Measurements from ENCODE around the gene ELP2.
"Not testable (repeated sequence)": the region's sequence is repeated elsewhere in the genome, so short reads cannot be mapped to it uniquely, and the experiment has no call there.

Gene ELP2

DNA sequence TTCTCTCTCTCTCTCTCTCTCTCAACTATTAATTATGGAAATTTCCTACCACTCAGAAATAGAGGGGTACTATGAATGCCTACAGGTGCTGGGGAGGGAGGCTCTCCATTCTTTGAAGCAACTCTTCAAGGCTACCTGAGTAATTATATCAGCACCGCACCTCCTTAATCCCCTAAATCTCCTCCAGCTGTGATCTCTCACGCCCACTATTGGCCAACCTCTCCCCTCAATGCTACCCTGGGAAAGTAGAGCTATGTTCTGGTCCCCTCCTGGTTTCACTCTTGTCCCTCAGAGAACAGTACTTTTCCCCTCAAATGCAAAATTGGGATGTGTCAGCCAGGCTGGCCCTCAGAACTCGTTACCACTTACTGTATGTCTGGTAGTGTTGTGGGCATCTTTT lies 59.2 kb downstream of the ELP2 start:
- no peak for DNase-seq (ENCODE audit: low read depth, low spot score)

- DNase-seq (ENCODE audit: low read depth, low spot score): no peak
These were observed 59.8 kb downstream of the ELP2 start for GRCh38 chr18:36189486-36189885.

GRCh38 chr18:36191286-36191685 lies 61.6 kb downstream of the ELP2 start:
- DNase-seq (ENCODE audit: low read depth, low spot score): no peak

GRCh38 chr18:36191711-36192110 lies 62.0 kb downstream of the ELP2 start:
- DNase-seq (ENCODE audit: low read depth, low spot score): no peak

- no peak for DNase-seq (ENCODE audit: low read depth, low spot score)
These were observed 65.1 kb downstream of the ELP2 start for GRCh38 chr18:36194600-36195315.

DNA sequence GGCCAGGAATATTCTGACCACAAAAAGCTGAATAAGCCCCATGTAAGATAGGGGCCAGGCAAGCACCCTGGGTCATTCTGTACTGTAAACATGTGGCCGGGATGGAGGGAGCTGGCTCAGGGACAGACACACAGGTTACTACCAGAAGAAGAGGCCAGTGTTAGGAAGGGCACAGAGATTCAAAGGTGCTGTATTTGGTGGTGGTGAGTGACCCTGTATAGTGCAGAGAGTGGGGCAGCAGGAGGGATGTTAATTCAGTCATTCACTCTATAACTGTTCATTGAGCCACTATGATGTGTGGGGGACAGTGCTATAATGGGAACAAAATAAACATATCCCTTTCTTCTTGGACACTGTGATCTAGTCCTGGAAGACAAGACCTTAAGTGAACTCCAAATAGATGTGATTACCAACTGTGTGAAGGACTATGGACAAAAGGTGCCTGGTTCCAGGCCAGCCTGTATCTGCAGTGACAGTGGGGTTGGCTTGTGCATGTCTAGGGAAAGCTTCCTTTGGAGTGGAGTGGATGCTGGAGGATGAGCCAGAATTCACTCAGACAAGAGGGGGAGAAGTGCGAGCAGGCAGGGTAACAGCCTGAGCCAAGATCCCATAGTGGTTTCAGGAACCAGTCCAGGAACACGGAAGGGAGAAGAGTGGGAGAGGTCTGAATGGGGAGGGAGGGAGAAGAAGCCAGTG lies 65.9 kb downstream of the ELP2 start:
- no peak for DNase-seq (ENCODE audit: low read depth, low spot score)

GRCh38 chr18:36196238-36196995 lies 66.7 kb downstream of the ELP2 start:
- no peak for DNase-seq (ENCODE audit: low read depth, low spot score)

GRCh38 chr18:36197511-36198166 lies 67.9 kb downstream of the ELP2 start:
- no peak for DNase-seq (ENCODE audit: low read depth, low spot score)

- no peak for DNase-seq (ENCODE audit: low read depth, low spot score)
These were observed 70.1 kb downstream of the ELP2 start for GRCh38 chr18:36199691-36200295.

GRCh38 chr18:36200354-36200771 lies 70.7 kb downstream of the ELP2 start:
- DNase-seq (ENCODE audit: low read depth, low spot score): no peak

- DNase-seq (ENCODE audit: low read depth, low spot score): no peak
These were observed 72.1 kb downstream of the ELP2 start for GRCh38 chr18:36201765-36202164.

DNA sequence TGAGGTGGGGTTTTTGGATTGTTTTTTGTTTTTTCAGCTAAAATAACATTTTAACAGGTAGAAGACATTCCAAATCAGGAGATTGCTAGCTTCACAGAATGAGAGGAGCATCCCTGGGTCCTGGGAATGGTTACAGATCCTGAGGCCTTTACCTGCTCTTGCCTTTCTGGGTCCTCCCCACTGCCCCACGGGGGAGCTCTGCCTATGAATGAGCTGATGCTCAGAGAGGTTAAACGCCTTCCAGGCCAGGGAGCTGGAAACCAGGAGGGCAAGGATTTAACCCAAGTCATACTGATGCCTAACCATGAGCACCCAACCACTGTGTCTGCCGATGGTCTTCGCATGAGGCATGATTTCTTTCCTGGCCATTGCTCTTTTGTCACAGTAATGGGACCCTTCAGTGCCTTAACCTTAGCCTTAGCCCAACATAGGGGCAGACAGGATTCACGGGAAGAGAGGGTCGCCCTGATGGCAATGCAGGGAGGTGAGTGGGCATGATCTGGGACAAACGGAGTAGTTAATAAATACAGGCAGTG lies 73.7 kb downstream of the ELP2 start:
- no peak for DNase-seq (ENCODE audit: low read depth, low spot score)

DNA sequence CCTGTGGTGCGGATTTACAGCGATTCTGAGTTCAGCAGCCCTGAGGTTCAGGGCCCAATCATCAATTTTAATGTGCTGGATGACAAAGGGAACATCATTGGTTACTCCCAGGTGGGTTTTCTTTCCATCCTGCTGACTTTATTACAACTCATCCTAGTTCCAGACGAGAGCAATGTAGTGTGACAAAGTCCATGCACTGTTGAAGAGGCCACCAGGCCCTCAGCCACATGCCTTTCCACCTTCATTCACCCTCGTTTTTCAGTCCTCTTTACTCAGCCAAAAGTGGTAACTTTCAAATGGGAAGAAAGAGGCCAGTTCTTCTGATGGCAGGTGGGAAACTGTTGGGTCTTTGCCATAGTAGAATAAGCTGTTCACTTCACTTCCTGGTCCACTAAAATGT lies 75.5 kb downstream of the ELP2 start:
- DNase-seq (ENCODE audit: low read depth, low spot score): no peak

DNA sequence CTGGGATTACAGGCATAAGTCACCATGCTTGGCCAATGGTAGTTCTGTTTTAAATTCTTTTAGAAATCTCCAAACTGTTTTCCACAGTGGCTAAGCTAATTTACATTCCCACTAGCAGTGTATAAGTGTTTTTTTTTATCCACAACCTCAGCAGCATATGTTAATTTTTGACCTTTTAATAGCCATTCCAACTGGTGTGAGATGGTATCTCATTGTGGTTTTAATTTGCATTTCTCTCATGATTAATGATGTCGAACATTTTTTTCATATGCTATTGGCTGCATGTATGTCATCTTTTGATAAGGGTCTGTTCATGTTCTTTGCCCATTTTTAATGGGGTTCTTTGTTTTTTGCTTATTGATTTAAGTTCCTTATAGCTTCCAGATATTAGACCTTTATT lies 77.6 kb downstream of the ELP2 start:
- no peak for DNase-seq (ENCODE audit: low read depth, low spot score)

GRCh38 chr18:36207969-36208368 lies 78.3 kb downstream of the ELP2 start:
- not testable (repeated sequence) for DNase-seq (ENCODE audit: low read depth, low spot score)

- no peak for DNase-seq (ENCODE audit: low read depth, low spot score)
These were observed 81.9 kb downstream of the ELP2 start for GRCh38 chr18:36211612-36212065.

GRCh38 chr18:36212301-36213171 lies 82.8 kb downstream of the ELP2 start:
- no peak for DNase-seq (ENCODE audit: low read depth, low spot score)

GRCh38 chr18:36214811-36215210 lies 85.1 kb downstream of the ELP2 start:
- no peak for DNase-seq (ENCODE audit: low read depth, low spot score)

GRCh38 chr18:36215577-36215976 lies 85.9 kb downstream of the ELP2 start:
- no peak for DNase-seq (ENCODE audit: low read depth, low spot score)

DNA sequence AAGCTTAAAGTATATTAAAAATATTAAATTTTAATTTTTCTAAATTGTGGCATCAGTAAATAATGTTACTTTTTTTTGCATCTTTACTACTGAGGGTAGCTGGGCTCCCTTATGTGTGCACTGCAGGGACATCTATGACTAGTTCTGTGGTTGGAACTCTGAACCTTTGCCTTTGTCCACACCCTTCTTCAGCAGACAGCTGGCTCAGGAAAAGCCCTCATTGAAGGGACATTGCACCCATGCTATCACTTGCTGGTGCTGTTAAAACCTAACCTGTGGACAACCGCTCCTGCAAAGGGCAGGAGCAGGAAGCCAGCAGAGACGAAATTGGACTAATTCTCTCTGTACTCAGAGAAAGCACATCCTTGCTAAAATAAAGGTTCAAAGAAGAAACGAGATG lies 87.6 kb downstream of the ELP2 start:
- no peak for DNase-seq (ENCODE audit: low read depth, low spot score)
